Fibroblast of skin of left quadriceps (primary cell): ENCODE results near the gene HP.
A peak's percentile ranks its signal among the peaks of the same experiment; 100 is the strongest.
"Not testable (repeated sequence)": the region's sequence is repeated elsewhere in the genome, so short reads cannot be mapped to it uniquely, and the experiment has no call there.

Source experiments
- DNase-seq, 2 experiments: peaks; one replicate each; pipeline ENCODE4 v3.0.0-alpha.2; 2013; ENCODE audit warnings: low read depth in 2 of 2

The HP gene

GRCh38 chr16:72054254-72054847, at the start of gene HP:
Gene HP (plus strand): TSS chr16:72054505. CDS start chr16:72054653, 148 bp downstream.
- DNase-seq, result not testable (repeated sequence)

GRCh38 chr16:72008065-72008423, 46.3 kb upstream of the HP start:
- DNase-seq, result not testable (repeated sequence)

GRCh38 chr16:72008424-72009216, 45.7 kb upstream of the HP start, which contains the start of gene DHODH:
Gene DHODH (plus strand): TSS chr16:72008744. CDS start chr16:72008765, 21 bp downstream.
- peak; percentile 94 to 95 for DNase-seq

- no peak for DNase-seq
Measured at GRCh38 chr16:72009779-72010178, 44.5 kb upstream of the HP start.

GRCh38 chr16:72012607-72013006, 41.7 kb upstream of the HP start:
- DNase-seq, result no peak

- DNase-seq, result peak; percentile 3 to 16
Measured at GRCh38 chr16:72013389-72013788, 40.9 kb upstream of the HP start.

GRCh38 chr16:72013888-72014581, 40.3 kb upstream of the HP start:
- DNase-seq, result no peak

GRCh38 chr16:72014675-72015074, 39.6 kb upstream of the HP start:
- DNase-seq, result no peak

GRCh38 chr16:72015124-72015523, 39.2 kb upstream of the HP start:
- no peak for DNase-seq

- no peak for DNase-seq
Measured at GRCh38 chr16:72018470-72018869, 35.8 kb upstream of the HP start.

GRCh38 chr16:72021043-72021442, 33.3 kb upstream of the HP start:
- no peak for DNase-seq

GRCh38 chr16:72022127-72022526, 32.2 kb upstream of the HP start:
- no peak for DNase-seq

GRCh38 chr16:72023962-72024361, 30.3 kb upstream of the HP start:
- DNase-seq, result no peak

GRCh38 chr16:72024862-72025382, 29.4 kb upstream of the HP start:
- no peak for DNase-seq

GRCh38 chr16:72025404-72026114, 28.7 kb upstream of the HP start:
- DNase-seq, result no peak

GRCh38 chr16:72027669-72028378, 26.5 kb upstream of the HP start:
- DNase-seq, result no peak

GRCh38 chr16:72029567-72030271, 24.6 kb upstream of the HP start:
- no peak for DNase-seq

GRCh38 chr16:72033437-72033836, 20.9 kb upstream of the HP start:
- DNase-seq, result no peak

GRCh38 chr16:72036098-72036497, 18.2 kb upstream of the HP start:
- DNase-seq, result no peak

- DNase-seq, result no peak
Measured at GRCh38 chr16:72042157-72042660, 12.1 kb upstream of the HP start.
